Measurements from ENCODE around the gene MOAP1. TPM values are rescaled to one million over a fixed set of nuclear protein-coding genes. Genes with fewer than 3 reads are reported as not detected.

The MOAP1 gene
- total and polyA plus RNA-seq, 2 of the 8 experiments (the other 6 are each of a cell fraction or from before 2014, with no cell fraction given), result 18.3 to 20.1 TPM

- TF ChIP-seq ATF2 (IDR thresholded peaks at IDR 0.05; ENCODE audit: low read length) (no peak), CTCF (IDR thresholded peaks at IDR 0.05; ENCODE audit: control extremely low read depth in 1 of 3, insufficient read depth in 1 of 3, low read depth in 1 of 3, low read length in 3 of 3) (no peak), E2F6 (IDR thresholded peaks at IDR 0.05) (no peak), GABPA (IDR thresholded peaks at IDR 0.05; ENCODE audit: borderline replicate concordance, insufficient read depth, low read length) (no peak), SIX5 (IDR thresholded peaks at IDR 0.05; ENCODE audit: low read depth, low read length) (no peak), KDM5A (IDR thresholded peaks at IDR 0.05; ENCODE audit: low read length) (no peak), USF2 (IDR thresholded peaks at IDR 0.05; ENCODE audit: low read length) (no peak)
Measured at GRCh38 chr14:93156693-93157369, 27.9 kb downstream of the MOAP1 start (continued).
